Progenitor cell of endocrine pancreas (in vitro differentiated cells): ENCODE results near the gene TESPA1. TPM values are rescaled to one million over a fixed set of nuclear protein-coding genes. Genes with fewer than 3 reads are reported as not detected.

Experiments used
- DNase-seq: peaks from one replicate; pipeline ENCODE4 v3.0.0; 2021; ENCODE audit warnings: low spot score; ENCODE audit not compliant: unreplicated experiment
- H3K27ac Mint-ChIP-seq: 2 replicates; pipeline ENCODE4 v1.8.0; 2021; ENCODE audit warnings: mild to moderate bottlenecking, moderate library complexity, mixed read lengths
- H3K27me3 Mint-ChIP-seq: 2 replicates; pipeline ENCODE4 v1.8.0; 2021; ENCODE audit warnings: mixed read lengths
- H3K36me3 Mint-ChIP-seq: 2 replicates; pipeline ENCODE4 v1.8.0; 2022; ENCODE audit warnings: mixed read lengths; ENCODE audit not compliant: insufficient read depth
- H3K4me1 Mint-ChIP-seq: 2 replicates; pipeline ENCODE4 v1.8.0; 2021; ENCODE audit warnings: low read depth, mixed read lengths
- H3K4me3 Mint-ChIP-seq: 2 replicates; pipeline ENCODE4 v1.8.0; 2021; ENCODE audit warnings: low read depth, mild to moderate bottlenecking, moderate library complexity, mixed read lengths
- H3K9me3 Mint-ChIP-seq: 2 replicates; pipeline ENCODE4 v1.8.0; 2021; ENCODE audit warnings: low read depth, mixed read lengths
- total RNA-seq: library from RNA; stranded (reverse); gene quantifications from 2 replicates; pipeline ENCODE4 v1.2.1, GENCODE V29; 2021
- TF ChIP-seq, protein P1 (sequence below): fragments of 200-600 bp; sonication (generic); IDR thresholded peaks from one replicate; pipeline ENCODE4 v1.5.0; 2021; ENCODE audit warnings: antibody characterized with exemption, mild to moderate bottlenecking; ENCODE audit not compliant: unreplicated experiment

TESPA1 gene
- total RNA-seq, 1 donor from 2014 or later = not detected

DNA sequence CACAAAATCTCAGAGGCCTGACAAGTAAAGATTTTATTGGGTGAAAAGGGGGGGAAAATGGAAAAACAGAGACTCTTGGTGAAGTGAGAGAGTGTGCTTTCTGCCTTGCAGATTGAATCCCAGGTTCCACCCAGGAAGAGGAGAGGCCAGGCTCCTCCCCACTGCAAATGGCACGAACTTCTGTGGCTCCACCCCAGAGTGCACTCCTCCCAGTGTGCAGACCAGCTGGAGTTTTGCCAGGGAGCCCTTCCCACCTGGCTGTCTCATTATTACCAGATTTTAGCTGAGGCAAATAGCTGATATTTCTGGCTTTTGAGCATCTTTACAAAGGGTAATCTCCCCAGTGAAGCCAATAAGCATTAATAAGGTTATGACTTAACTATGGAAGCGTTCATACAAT lies 51.9 kb downstream of the TESPA1 start:
- Mint-ChIP-seq H3K27ac (no peak overlapping the region), H3K27me3 (no peaks in the 10 kb centered on the region), H3K9me3 (peaks cover 27% of the 10 kb centered on the region), H3K4me3 (no peak overlapping the region), H3K36me3 (peaks cover 2% of the 10 kb centered on the region), H3K4me1 (peaks cover 3% of the 10 kb centered on the region)
- DNase-seq = no peak
- TF ChIP-seq, protein P1, sequence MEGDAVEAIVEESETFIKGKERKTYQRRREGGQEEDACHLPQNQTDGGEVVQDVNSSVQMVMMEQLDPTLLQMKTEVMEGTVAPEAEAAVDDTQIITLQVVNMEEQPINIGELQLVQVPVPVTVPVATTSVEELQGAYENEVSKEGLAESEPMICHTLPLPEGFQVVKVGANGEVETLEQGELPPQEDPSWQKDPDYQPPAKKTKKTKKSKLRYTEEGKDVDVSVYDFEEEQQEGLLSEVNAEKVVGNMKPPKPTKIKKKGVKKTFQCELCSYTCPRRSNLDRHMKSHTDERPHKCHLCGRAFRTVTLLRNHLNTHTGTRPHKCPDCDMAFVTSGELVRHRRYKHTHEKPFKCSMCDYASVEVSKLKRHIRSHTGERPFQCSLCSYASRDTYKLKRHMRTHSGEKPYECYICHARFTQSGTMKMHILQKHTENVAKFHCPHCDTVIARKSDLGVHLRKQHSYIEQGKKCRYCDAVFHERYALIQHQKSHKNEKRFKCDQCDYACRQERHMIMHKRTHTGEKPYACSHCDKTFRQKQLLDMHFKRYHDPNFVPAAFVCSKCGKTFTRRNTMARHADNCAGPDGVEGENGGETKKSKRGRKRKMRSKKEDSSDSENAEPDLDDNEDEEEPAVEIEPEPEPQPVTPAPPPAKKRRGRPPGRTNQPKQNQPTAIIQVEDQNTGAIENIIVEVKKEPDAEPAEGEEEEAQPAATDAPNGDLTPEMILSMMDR = no peak

DNA sequence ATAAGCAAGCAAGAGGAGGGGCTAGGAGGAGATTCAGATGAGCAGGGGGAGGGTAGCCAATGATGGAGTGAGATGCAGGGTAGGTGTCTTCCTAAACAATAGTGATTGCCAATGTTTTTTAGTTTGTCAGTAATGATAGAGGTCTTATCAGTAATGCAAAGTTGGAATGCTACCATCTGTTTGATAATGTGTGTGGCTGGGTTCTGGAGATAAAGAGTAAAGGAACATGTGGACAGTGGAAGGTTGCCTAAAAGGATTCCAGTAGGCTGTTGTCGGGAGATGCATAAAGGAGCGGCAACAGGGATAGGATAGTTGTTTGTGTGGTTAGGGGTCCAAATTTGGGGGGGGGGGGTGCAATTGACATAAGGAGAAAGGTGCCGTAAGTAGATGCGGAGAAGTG lies 52.5 kb downstream of the TESPA1 start:
- TF ChIP-seq, protein P1 = no peak
- Mint-ChIP-seq H3K9me3 (peaks cover 32% of the 10 kb centered on the region), H3K36me3 (peaks cover 2% of the 10 kb centered on the region), H3K4me3 (no peak overlapping the region), H3K27me3 (no peaks in the 10 kb centered on the region), H3K4me1 (peaks cover 3% of the 10 kb centered on the region), H3K27ac (no peak overlapping the region)
- DNase-seq = no peak

DNA sequence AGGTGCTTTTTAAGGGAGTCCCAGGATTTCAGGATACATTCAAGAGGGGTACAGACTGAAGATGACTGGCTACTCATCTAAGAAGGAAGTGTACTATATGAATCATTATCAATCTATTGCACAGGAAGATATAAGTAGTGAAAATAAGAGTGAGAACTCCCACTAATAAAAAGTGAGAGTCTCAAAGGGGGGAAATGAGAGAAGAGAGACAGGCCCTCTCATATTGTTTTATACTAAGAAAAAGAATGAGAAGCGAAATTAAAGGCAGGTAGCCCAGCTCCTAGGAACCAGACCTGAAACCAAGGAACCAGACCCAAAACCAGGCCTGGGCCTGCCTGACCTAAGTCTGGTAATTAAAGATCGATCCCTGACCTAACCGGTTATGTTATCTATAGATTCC lies 54.6 kb downstream of the TESPA1 start:
- Mint-ChIP-seq H3K4me3 (no peak overlapping the region), H3K27me3 (no peaks in the 10 kb centered on the region), H3K4me1 (peaks cover 3% of the 10 kb centered on the region), H3K9me3 (peaks cover 33% of the 10 kb centered on the region), H3K27ac (no peak overlapping the region), H3K36me3 (peaks cover 2% of the 10 kb centered on the region)
- no peak for DNase-seq
- TF ChIP-seq, protein P1 = no peak

DNA sequence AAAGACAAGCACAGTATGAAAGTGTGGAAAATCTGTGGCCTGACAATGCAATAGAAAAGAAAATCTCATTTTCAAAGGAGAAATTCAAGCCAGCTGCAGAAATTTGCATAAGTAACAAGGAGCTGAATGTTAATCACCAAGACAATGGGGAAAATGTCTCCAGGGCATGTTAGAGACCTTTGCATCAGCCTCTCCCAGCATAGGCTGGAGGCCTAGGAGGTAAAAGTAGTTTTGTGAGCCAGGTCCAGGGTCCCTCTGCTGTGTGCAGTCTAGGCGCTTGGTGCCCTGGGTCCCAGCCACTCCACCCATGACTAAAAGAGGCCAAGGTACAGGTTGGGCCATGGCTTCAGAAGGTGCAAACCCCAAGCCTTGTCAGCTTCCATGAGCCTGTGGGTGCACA lies 58.3 kb downstream of the TESPA1 start:
- Mint-ChIP-seq H3K4me1 (no peaks in the 10 kb centered on the region), H3K4me3 (no peak overlapping the region), H3K27me3 (no peaks in the 10 kb centered on the region), H3K36me3 (peaks cover 2% of the 10 kb centered on the region), H3K27ac (no peak overlapping the region), H3K9me3 (peaks cover 24% of the 10 kb centered on the region)
- TF ChIP-seq, protein P1 = no peak
- DNase-seq = no peak

DNA sequence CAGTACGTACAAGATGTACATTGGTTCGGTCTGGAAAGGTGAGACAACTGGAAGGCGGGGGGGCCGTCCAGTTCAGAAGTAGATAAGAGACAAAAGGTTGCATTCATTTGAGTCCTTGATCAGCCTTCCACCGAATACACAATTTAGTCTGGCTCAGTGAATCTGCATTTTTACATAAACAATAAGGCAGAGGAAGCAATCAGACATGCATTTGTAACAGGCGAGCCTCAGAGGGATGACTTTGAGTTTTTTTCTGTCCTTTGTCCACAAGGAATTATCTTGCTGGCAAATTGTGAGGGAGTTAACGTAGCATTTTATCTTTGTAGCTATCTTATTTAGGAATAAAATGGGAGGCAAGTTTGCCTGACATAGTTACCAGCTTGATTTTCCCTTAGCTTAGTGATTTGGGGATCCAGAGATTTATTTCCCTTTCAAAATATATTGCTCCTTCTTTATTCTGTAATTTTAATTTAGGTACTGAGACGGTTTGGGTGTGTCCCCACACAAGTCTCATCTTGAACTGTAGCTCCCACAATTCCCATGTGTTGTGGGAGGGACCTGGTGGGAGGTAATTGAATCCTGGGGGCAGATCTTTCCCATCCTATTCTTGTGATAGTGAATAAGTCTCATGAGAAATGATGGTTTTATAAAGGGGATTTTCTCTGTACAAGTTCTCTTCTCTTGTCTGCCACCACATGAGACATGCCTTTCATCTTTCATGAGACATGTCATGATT lies 59.4 kb downstream of the TESPA1 start:
- Mint-ChIP-seq H3K36me3 (no peaks in the 10 kb centered on the region), H3K4me1 (no peaks in the 10 kb centered on the region), H3K27me3 (no peaks in the 10 kb centered on the region), H3K27ac (no peak overlapping the region), H3K4me3 (no peak overlapping the region), H3K9me3 (peaks cover 15% of the 10 kb centered on the region)
- TF ChIP-seq, protein P1 = no peak
- no peak for DNase-seq
